H9 (cell line): ENCODE results near the gene MYO18A. TPM values are rescaled to one million over a fixed set of nuclear protein-coding genes. Genes with fewer than 3 reads are reported as not detected.

Experiments
- DNase-seq: peaks from one replicate; pipeline ENCODE4 v3.0.0-alpha.2; 2017
- H2AFZ ChIP-seq: one replicate; pipeline ENCODE4 v1.6.1; 2013; ENCODE audit warnings: mild to moderate bottlenecking, low read length, control low read depth, moderate library complexity
- H2AK5ac ChIP-seq: 2 replicates; pipeline ENCODE4 v1.6.1; 2013; ENCODE audit warnings: low read length, control low read depth, mixed read lengths; ENCODE audit not compliant: insufficient read length
- H2BK120ac ChIP-seq: one replicate; pipeline ENCODE4 v1.6.1; 2013; ENCODE audit warnings: low read depth, mild to moderate bottlenecking, low read length, control low read depth, inconsistent platforms; ENCODE audit not compliant: poor library complexity, severe bottlenecking
- H2BK12ac ChIP-seq: 2 replicates; pipeline ENCODE4 v1.6.1; 2013; ENCODE audit warnings: low read length, control low read depth, mixed read lengths, low read depth; ENCODE audit not compliant: insufficient read length
- H2BK15ac ChIP-seq: 2 replicates; pipeline ENCODE4 v1.6.1; 2013; ENCODE audit warnings: low read depth, low read length, control low read depth
- H2BK20ac ChIP-seq: one replicate; pipeline ENCODE4 v1.6.1; 2013; ENCODE audit warnings: low read depth, mild to moderate bottlenecking, low read length, control low read depth, inconsistent platforms; ENCODE audit not compliant: poor library complexity, severe bottlenecking
- H2BK5ac ChIP-seq: 2 replicates; pipeline ENCODE4 v1.6.1; 2013; ENCODE audit warnings: low read length, control low read depth, mixed read lengths; ENCODE audit not compliant: insufficient read length
- H3K14ac ChIP-seq: 2 replicates; pipeline ENCODE4 v1.6.1; 2013; ENCODE audit warnings: low read length, control low read depth; ENCODE audit not compliant: insufficient read depth
- H3K18ac ChIP-seq: 2 replicates; pipeline ENCODE4 v1.6.1; 2013; ENCODE audit warnings: low read depth, mild to moderate bottlenecking, mixed read lengths, low read length, control low read depth; ENCODE audit not compliant: insufficient read length
- H3K23ac ChIP-seq: 2 replicates; pipeline ENCODE4 v1.6.1; 2013; ENCODE audit warnings: low read length, control low read depth, mixed read lengths, low read depth; ENCODE audit not compliant: insufficient read length
- H3K23me2 ChIP-seq: 2 replicates; pipeline ENCODE4 v1.6.1; 2013; ENCODE audit warnings: low read depth, mild to moderate bottlenecking, mixed read lengths, low read length, control low read depth; ENCODE audit not compliant: insufficient read length, poor library complexity, severe bottlenecking
- H3K27ac ChIP-seq: 2 replicates; pipeline ENCODE4 v1.5.1; 2013; ENCODE audit warnings: low read length, control low read depth, mixed read lengths, low read depth; ENCODE audit not compliant: insufficient read length
- H3K27me3 ChIP-seq: 2 replicates; pipeline ENCODE4 v1.6.1; 2013; ENCODE audit warnings: low read length, control low read depth, inconsistent platforms; ENCODE audit not compliant: insufficient read depth
- H3K4ac ChIP-seq: 2 replicates; pipeline ENCODE4 v1.6.1; 2013; ENCODE audit warnings: low read depth, mild to moderate bottlenecking, control low read depth, inconsistent platforms, low read length, moderate library complexity
- H3K4me1 ChIP-seq: 2 replicates; pipeline ENCODE4 v1.6.1; 2013; ENCODE audit warnings: low read length, control low read depth, inconsistent platforms; ENCODE audit not compliant: insufficient read depth
- H3K4me2 ChIP-seq: 2 replicates; pipeline ENCODE4 v1.6.1; 2013; ENCODE audit warnings: low read length, control low read depth, mixed read lengths; ENCODE audit not compliant: insufficient read length, insufficient read depth
- H3K56ac ChIP-seq: 2 replicates; pipeline ENCODE4 v1.6.1; 2013; ENCODE audit warnings: low read depth, mild to moderate bottlenecking, mixed read lengths, low read length, control low read depth; ENCODE audit not compliant: insufficient read length
- H3K79me1 ChIP-seq: 2 replicates; pipeline ENCODE4 v1.6.1; 2013; ENCODE audit warnings: low read depth, mild to moderate bottlenecking, moderate library complexity, low read length, control low read depth, inconsistent platforms; ENCODE audit not compliant: insufficient read depth, poor library complexity, severe bottlenecking
- H3K79me2 ChIP-seq: 2 replicates; pipeline ENCODE4 v1.6.1; 2013; ENCODE audit warnings: low read length, control low read depth, inconsistent platforms; ENCODE audit not compliant: insufficient read depth
- H3K9ac ChIP-seq: 2 replicates; pipeline ENCODE4 v1.6.1; 2013; ENCODE audit warnings: low read length, control low read depth, mixed read lengths; ENCODE audit not compliant: insufficient read length; ENCODE audit errors: extremely low read depth
- H3K9me3 ChIP-seq: one replicate; pipeline ENCODE4 v1.6.1; 2013; ENCODE audit warnings: low read depth, low read length, inconsistent platforms; ENCODE audit not compliant: control insufficient read depth
- H3T11ph ChIP-seq: one replicate; pipeline ENCODE4 v1.6.1; 2013; ENCODE audit warnings: mild to moderate bottlenecking, low read length, control low read depth, inconsistent platforms
- H4K20me1 ChIP-seq: one replicate; pipeline ENCODE4 v1.6.1; 2013; ENCODE audit not compliant: control insufficient read depth, insufficient read length, insufficient read depth
- H4K5ac ChIP-seq: 2 replicates; pipeline ENCODE4 v1.6.1; 2013; ENCODE audit warnings: low read depth, mild to moderate bottlenecking, mixed read lengths, low read length, control low read depth; ENCODE audit not compliant: insufficient read length
- H4K8ac ChIP-seq: replicated peaks from 2 replicates; pipeline ENCODE4 v1.6.1; 2013; ENCODE audit warnings: low read length, control low read depth, mixed read lengths, low read depth; ENCODE audit not compliant: insufficient read length
- H4K91ac ChIP-seq: 2 replicates; pipeline ENCODE4 v1.6.1; 2013; ENCODE audit warnings: low read depth, mild to moderate bottlenecking, moderate library complexity, mixed read lengths, low read length, control low read depth; ENCODE audit not compliant: insufficient read length
- H3K27ac Mint-ChIP-seq, 3 experiments: 2 replicates in 2 of 3; 3 replicates in 1 of 3; pipeline ENCODE4 v1.8.0; 2020 to 2021; ENCODE audit warnings: mixed read lengths in 3 of 3, mild to moderate bottlenecking in 1 of 3, moderate library complexity in 1 of 3
- H3K27me3 Mint-ChIP-seq: 2 replicates; pipeline ENCODE4 v1.8.0; 2021; ENCODE audit warnings: low read depth, mild to moderate bottlenecking, moderate library complexity, mixed read lengths
- H3K36me3 Mint-ChIP-seq, 3 experiments: 2 replicates in 2 of 3; 3 replicates in 1 of 3; pipeline ENCODE4 v1.8.0; 2020 to 2021; ENCODE audit warnings: low read depth in 3 of 3, mixed read lengths in 3 of 3; ENCODE audit not compliant: insufficient read depth in 1 of 3
- H3K4me1 Mint-ChIP-seq, 2 experiments: 2 replicates each; pipeline ENCODE4 v1.8.0; 2020; ENCODE audit warnings: mixed read lengths in 2 of 2
- H3K4me3 Mint-ChIP-seq, 2 experiments: 2 replicates in 1 of 2; 3 replicates in 1 of 2; pipeline ENCODE4 v1.8.0; 2020 to 2021; ENCODE audit warnings: mild to moderate bottlenecking in 2 of 2, mixed read lengths in 2 of 2, moderate library complexity in 1 of 2
- H3K9me3 Mint-ChIP-seq, 2 experiments: 2 replicates in 1 of 2; 3 replicates in 1 of 2; pipeline ENCODE4 v1.8.0; 2020; ENCODE audit warnings: mild to moderate bottlenecking in 2 of 2, mixed read lengths in 2 of 2, moderate library complexity in 1 of 2
- CTCF ChIP-seq: fragments of 200-600 bp; sonication (generic); conservative IDR thresholded peaks from 3 replicates; pipeline ENCODE4 v1.8.0; 2021; ENCODE audit warnings: antibody characterized with exemption, mild to moderate bottlenecking
- WGBS: extraction: QIAGEN DNeasy Blood & Tissue Kit; methylation state at CpG from one replicate; pipeline ENCODE4 v1.1.7; 2013; ENCODE audit warnings: missing lambda C conversion rate, low lambda C conversion rate, mixed read lengths; ENCODE audit not compliant: insufficient read length; ENCODE audit errors: extremely low coverage; 5-methylcytosine and 5-hydroxymethylcytosine counted together
- total RNA-seq: library from RNA; stranded (reverse); gene quantifications from 2 replicates; pipeline ENCODE4 v1.2.1, GENCODE V29; 2021

The MYO18A gene
- total RNA-seq, 1 experiment from 2014 or later, result 21.6 TPM

- no peaks in the 10 kb centered on the region for H3K27me3 ChIP-seq
- no peak overlapping the region for H2BK5ac ChIP-seq
- no peak overlapping the region for H3K4me2 ChIP-seq
- no peak overlapping the region for H3K23ac ChIP-seq
- H4K91ac ChIP-seq, result no peak overlapping the region
- H3K36me3 Mint-ChIP-seq, result no peaks in the 10 kb centered on the region
- H2AFZ ChIP-seq, result no peak overlapping the region
- H2AK5ac ChIP-seq, result no peak overlapping the region
- H3K27ac ChIP-seq, result no peak overlapping the region
- no peak overlapping the region for H3K14ac ChIP-seq
- no peak overlapping the region for H3K9ac ChIP-seq
- no peak overlapping the region for H3T11ph ChIP-seq
- H3K27me3 Mint-ChIP-seq, result no peaks in the 10 kb centered on the region
- H3K9me3 ChIP-seq, result no peaks in the 10 kb centered on the region
- H2BK12ac ChIP-seq, result no peak overlapping the region
- TF ChIP-seq CTCF, result no peak
- no peak overlapping the region for H3K4me3 Mint-ChIP-seq
- H3K27ac Mint-ChIP-seq, result no peak overlapping the region; a peak in 1 of 7 replicates
- no CpG with 5 or more reads among the region's 7 CpGs for WGBS
- no peaks in the 10 kb centered on the region for H3K79me1 ChIP-seq
- H2BK15ac ChIP-seq, result no peak overlapping the region
- peaks cover 51 to 59% of the 10 kb centered on the region in 2 experiments for H3K4me1 Mint-ChIP-seq
- DNase-seq, result no peak
- H3K9me3 Mint-ChIP-seq, result no peaks in the 10 kb centered on the region
- H3K79me2 ChIP-seq, result no peaks in the 10 kb centered on the region
- peaks cover 7% of the 10 kb centered on the region; the same call in 1 of the 2 replicates for H3K4me1 ChIP-seq
- H4K20me1 ChIP-seq, result no peaks in the 10 kb centered on the region
- H4K5ac ChIP-seq, result no peak overlapping the region
- H3K4ac ChIP-seq, result no peak overlapping the region
- no peaks in the 10 kb centered on the region for H3K23me2 ChIP-seq
- no peak overlapping the region for H3K56ac ChIP-seq
- no peak overlapping the region for H2BK20ac ChIP-seq
- H2BK120ac ChIP-seq, result no peak overlapping the region
- H4K8ac ChIP-seq, result no peak overlapping the region
- H3K18ac ChIP-seq, result no peak overlapping the region
These were observed 116.2 kb downstream of the MYO18A start for GRCh38 chr17:29063992-29064391.
